ENCODE data around the gene RDH14. TPM values are rescaled to one million over a fixed set of nuclear protein-coding genes. Genes with fewer than 3 reads are reported as not detected.
A peak's percentile ranks its signal among the peaks of the same experiment; 100 is the strongest.

Gene RDH14
- total RNA-seq, 2 donors from 2014 or later: 20.2 to 23.8 TPM

DNA sequence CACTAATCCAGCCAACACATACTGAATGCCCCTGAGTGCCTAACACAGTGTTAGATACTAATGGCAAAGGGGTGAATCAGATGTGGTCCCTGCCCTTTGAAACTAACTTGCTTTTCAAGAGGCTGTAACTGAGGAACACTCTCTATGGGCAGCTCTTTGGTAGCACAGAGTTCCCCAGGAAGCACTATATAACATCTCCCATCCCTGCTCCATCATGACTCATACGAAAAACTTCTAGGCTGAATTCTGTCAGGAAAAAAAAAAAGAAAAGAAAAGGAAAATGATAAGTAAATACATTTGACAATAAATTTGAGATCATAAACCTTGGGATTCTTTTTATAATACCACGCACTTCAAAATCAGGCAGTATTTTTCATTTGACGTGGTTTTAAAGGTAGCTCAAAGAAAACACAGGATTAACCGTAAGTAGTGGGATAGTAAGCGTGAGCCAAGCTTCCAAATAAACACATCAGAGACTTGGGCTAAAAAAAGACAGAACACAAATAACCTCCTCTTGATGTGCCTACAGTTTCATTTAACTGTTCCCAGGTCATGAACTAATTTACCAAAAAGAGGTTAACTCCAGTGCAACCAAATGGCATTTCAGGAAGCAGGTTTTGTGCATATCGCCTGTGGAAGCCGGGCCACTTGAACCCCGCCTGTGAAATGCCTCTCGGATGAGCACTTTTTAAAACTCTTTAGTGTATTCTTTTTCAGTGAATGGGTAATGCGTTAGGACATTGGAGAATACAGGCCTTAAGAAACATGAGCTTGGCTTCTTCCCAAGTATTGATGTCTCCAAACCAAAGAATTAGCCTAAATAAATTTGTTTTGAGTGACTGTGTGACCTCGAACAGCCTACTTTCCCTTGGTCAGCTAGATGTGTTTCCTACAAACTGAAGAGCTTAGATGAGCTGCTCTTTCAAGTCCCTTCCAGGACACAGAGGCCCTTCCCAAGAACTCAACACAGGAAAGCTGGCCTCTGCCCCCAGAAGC lies 42.0 kb downstream of the RDH14 start:
- H3K27ac ChIP-seq: peak overlapping the region; percentile 1
- no peaks in the 10 kb centered on the region for H3K9me3 ChIP-seq
- H3K4me1 ChIP-seq: no peaks in the 10 kb centered on the region
- intact Hi-C loops (cut with DNase I): no loop called here
- no peaks in the 10 kb centered on the region for H3K36me3 ChIP-seq
- no peak for TF ChIP-seq CTCF (IDR thresholded peaks at IDR 0.05)
- H3K4me3 ChIP-seq: no peak overlapping the region
- H3K9ac ChIP-seq (ENCODE audit: low read depth in 2 of 2, low read length in 2 of 2): no peak overlapping the region
- no peaks in the 10 kb centered on the region for H3K27me3 ChIP-seq
- DNase-seq: no peak

- no peak for DNase-seq
- Histone ChIP-seq H3K9me3 (no peaks in the 10 kb centered on the region), H3K27ac (no peak overlapping the region), H3K27me3 (no peaks in the 10 kb centered on the region), H3K4me1 (no peaks in the 10 kb centered on the region), H3K4me3 (no peak overlapping the region), H3K36me3 (no peaks in the 10 kb centered on the region), H3K9ac (ENCODE audit: low read depth in 2 of 2, low read length in 2 of 2) (no peak overlapping the region)
- intact Hi-C loops (cut with DNase I): no loop called here
- TF ChIP-seq CTCF (IDR thresholded peaks at IDR 0.05): no peak
Observed at GRCh38 chr2:18517386-18517785, 43.1 kb downstream of the RDH14 start.

DNA sequence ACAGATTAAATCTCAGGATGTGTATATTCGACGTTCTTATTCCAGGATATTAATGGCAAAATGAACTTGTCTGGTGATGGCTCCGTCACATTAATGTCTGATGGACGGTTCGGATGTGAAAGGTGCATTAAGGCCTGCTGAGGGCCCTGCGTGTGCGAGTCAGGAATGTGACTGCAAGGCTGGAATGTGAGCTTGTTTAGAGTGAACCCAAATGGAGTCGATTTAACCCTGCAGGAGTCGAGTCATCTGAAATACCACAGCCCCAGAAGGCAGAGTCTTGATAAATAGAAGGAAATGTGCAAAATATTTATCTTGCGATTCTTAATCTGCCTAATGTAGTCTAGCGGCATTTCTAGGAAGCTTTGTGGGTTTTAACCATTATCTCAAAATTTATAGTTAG lies 44.3 kb downstream of the RDH14 start:
- intact Hi-C loops (cut with DNase I): no loop called here
- no peaks in the 10 kb centered on the region for H3K9me3 ChIP-seq
- DNase-seq: no peak
- H3K27ac ChIP-seq: no peak overlapping the region
- H3K9ac ChIP-seq (ENCODE audit: low read depth in 2 of 2, low read length in 2 of 2): no peak overlapping the region
- no peak overlapping the region for H3K4me3 ChIP-seq
- TF ChIP-seq CTCF (IDR thresholded peaks at IDR 0.05): no peak
- no peaks in the 10 kb centered on the region for H3K27me3 ChIP-seq
- no peaks in the 10 kb centered on the region for H3K36me3 ChIP-seq
- H3K4me1 ChIP-seq: no peaks in the 10 kb centered on the region

DNA sequence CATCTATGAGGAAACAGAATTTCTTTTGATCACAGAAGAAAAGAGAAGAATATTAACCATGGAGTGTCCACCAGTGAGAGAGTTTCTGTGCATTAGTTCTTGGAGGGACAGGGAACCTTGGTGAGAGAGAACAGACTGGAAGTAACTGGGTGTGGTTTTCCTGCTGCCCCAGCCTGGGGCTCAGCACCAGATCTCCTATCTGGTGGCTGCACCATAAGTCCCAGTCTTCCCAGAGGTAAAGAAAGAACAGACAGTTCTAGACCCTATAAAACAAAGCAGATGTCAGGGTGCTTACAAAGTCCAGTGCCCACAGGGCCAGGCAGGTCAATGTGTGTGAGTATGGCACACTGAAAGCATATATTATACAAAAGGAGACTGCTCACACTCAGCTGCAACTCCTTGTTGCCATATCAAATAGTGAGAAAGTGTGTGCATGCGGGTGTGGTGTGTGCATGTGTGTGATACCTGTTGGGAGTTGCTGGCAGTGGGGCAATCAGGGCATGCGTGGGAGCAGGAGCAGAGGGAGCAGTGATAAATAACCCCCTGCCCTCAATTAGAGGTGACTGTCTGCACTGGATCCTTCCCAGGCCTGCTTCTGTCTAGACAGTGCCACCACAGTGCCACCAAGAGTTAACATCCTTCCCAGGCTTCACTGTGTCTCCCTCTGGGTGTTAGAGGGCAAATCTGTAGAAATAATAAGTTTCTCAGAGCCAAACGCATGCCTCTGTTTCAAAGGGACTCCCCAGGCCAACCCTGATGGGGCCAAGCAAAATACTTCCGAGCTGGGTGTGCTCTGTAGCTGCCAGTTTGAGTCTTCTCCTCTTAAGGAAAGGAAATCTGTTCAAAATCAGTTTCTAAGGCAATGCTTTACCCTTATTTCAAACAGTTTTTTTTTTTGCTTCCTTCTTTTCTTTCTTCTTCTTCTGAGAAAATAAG lies 45.7 kb downstream of the RDH14 start:
- TF ChIP-seq CTCF (IDR thresholded peaks at IDR 0.05): no peak
- Histone ChIP-seq H3K27ac (no peak overlapping the region), H3K4me3 (no peak overlapping the region), H3K36me3 (no peaks in the 10 kb centered on the region), H3K4me1 (no peaks in the 10 kb centered on the region), H3K9ac (ENCODE audit: low read depth in 2 of 2, low read length in 2 of 2) (no peak overlapping the region), H3K9me3 (no peaks in the 10 kb centered on the region), H3K27me3 (no peaks in the 10 kb centered on the region)
- no peak for DNase-seq
- intact Hi-C loops (cut with DNase I): no loop called here

DNA sequence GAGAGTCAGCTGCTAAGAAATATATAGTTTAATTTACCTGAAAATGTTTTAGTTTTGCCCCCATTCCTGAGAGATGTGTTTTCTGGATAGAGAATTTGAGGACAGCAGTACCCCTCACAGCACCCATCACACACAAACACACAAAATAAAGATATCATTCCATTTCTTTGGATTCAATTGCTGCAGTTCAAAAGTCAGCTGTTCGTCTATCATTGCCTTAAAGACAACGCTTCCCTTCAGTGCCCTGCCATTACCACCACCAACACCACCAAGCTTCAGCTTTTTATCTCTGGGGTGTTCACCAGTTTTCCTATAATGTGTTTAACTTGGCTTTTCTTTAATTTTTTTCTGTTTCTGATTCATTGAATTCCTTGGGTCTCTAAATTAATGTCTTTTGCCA lies 49.7 kb downstream of the RDH14 start:
- TF ChIP-seq CTCF (IDR thresholded peaks at IDR 0.05): no peak
- H3K4me3 ChIP-seq: no peak overlapping the region
- no peak for DNase-seq
- no peaks in the 10 kb centered on the region for H3K36me3 ChIP-seq
- H3K4me1 ChIP-seq: no peaks in the 10 kb centered on the region
- H3K9me3 ChIP-seq: no peaks in the 10 kb centered on the region
- H3K27me3 ChIP-seq: no peaks in the 10 kb centered on the region
- no peak overlapping the region for H3K27ac ChIP-seq
- intact Hi-C loops (cut with DNase I): no loop called here
- H3K9ac ChIP-seq (ENCODE audit: low read depth in 2 of 2, low read length in 2 of 2): no peak overlapping the region
